HEK293 (cell line): ENCODE data around the gene TBRG1.

Experiments
- CTCF ChIA-PET: fragments of 350-600 bp; formaldehyde crosslinking; extraction: SDS; loops from one replicate; lab custom pipeline; 2021; ENCODE audit warnings: antibody characterized with exemption; lab: Yijun Ruan, JAX
- POLR2A ChIA-PET: fragments of 300-600 bp; formaldehyde crosslinking; extraction: SDS; loops from one replicate; lab custom pipeline; 2020; ENCODE audit warnings: antibody characterized with exemption, inconsistent platforms; lab: Yijun Ruan, JAX
- H3K27ac ChIP-seq: fragments of 200-500 bp; sonication (Bioruptor generic); 2 replicates; pipeline ENCODE4 v1.5.1; 2014; ENCODE audit warnings: low read depth, low read length, control low read depth, inconsistent platforms; ENCODE audit errors: extremely low read depth
- H3K36me3 ChIP-seq, 2 experiments: fragments of 200-500 bp in 1 of 2; sonication (Bioruptor generic) in 1 of 2; 1 replicate in 1 of 2; 2 replicates in 1 of 2; pipeline ENCODE4 v1.5.1; 2014 to 2017; ENCODE audit warnings: inconsistent platforms in 2 of 2, low read length in 2 of 2; ENCODE audit not compliant: control insufficient read depth in 2 of 2, insufficient read depth in 1 of 2
- H3K4me1 ChIP-seq: fragments of 200-500 bp; sonication (Bioruptor generic); 2 replicates; pipeline ENCODE4 v1.5.1; 2014; ENCODE audit warnings: mild to moderate bottlenecking, low read length, inconsistent platforms; ENCODE audit not compliant: control insufficient read depth, insufficient read depth
- H3K4me3 ChIP-seq: 2 replicates; pipeline ENCODE4 v1.5.1; 2011; ENCODE audit warnings: low read depth, mild to moderate bottlenecking, control low read depth, low read length, moderate library complexity
- H3K9me3 ChIP-seq: fragments of 200-500 bp; sonication (Bioruptor generic); 2 replicates; pipeline ENCODE4 v1.5.1; 2014; ENCODE audit warnings: low read depth, low read length, inconsistent platforms; ENCODE audit not compliant: control insufficient read depth, insufficient read depth
- PRDM6 ChIP-seq: fragments of 450-650 bp; formaldehyde crosslinking; IDR thresholded peaks from 2 replicates; pipeline ENCODE4 v1.5.1; 2017; ENCODE audit warnings: missing biosample characterization, missing genetic modification characterization
- SP7 ChIP-seq: fragments of 450-650 bp; formaldehyde crosslinking; IDR thresholded peaks from 2 replicates; pipeline ENCODE4 v1.5.1; 2016; ENCODE audit warnings: missing biosample characterization, missing genetic modification characterization
- TRIM28 ChIP-seq: IDR thresholded peaks from 2 replicates; pipeline ENCODE4 v1.6.1; 2011; ENCODE audit warnings: low read length, control low read depth, borderline replicate concordance
- ZNF211 ChIP-seq: fragments of 450-650 bp; formaldehyde crosslinking; IDR thresholded peaks from 2 replicates; pipeline ENCODE4 v1.5.1; 2016; ENCODE audit warnings: low read depth, missing biosample characterization, missing genetic modification characterization
- ZNF24 ChIP-seq: fragments of 450-650 bp; formaldehyde crosslinking; IDR thresholded peaks from 2 replicates; pipeline ENCODE4 v1.5.1; 2016; ENCODE audit warnings: missing biosample characterization, missing genetic modification characterization
- ZNF585B ChIP-seq: fragments of 450-650 bp; formaldehyde crosslinking; IDR thresholded peaks from 2 replicates; pipeline ENCODE4 v1.5.1; 2016; ENCODE audit warnings: missing biosample characterization, missing genetic modification characterization
- ZNF623 ChIP-seq: fragments of 450-650 bp; formaldehyde crosslinking; IDR thresholded peaks from 2 replicates; pipeline ENCODE4 v1.5.1; 2016; ENCODE audit warnings: missing biosample characterization, missing genetic modification characterization
- ZNF626 ChIP-seq: fragments of 450-650 bp; sonication (Bioruptor Pico); formaldehyde crosslinking; IDR thresholded peaks from 2 replicates; pipeline ENCODE4 v1.5.1; 2018; ENCODE audit warnings: missing biosample characterization, missing genetic modification characterization, inconsistent platforms
- ZNF707 ChIP-seq: fragments of 450-650 bp; formaldehyde crosslinking; IDR thresholded peaks from 2 replicates; pipeline ENCODE4 v1.5.1; 2016; ENCODE audit warnings: missing biosample characterization, missing genetic modification characterization
- ZNF76 ChIP-seq: fragments of 450-650 bp; formaldehyde crosslinking; IDR thresholded peaks from 2 replicates; pipeline ENCODE4; 2016; ENCODE audit warnings: low read depth, missing biosample characterization, missing genetic modification characterization, borderline replicate concordance
- ZNF768 ChIP-seq: fragments of 450-650 bp; formaldehyde crosslinking; IDR thresholded peaks from 2 replicates; pipeline ENCODE4 v1.5.1; 2018; ENCODE audit warnings: missing biosample characterization, mild to moderate bottlenecking, missing genetic modification characterization
- ZNF837 ChIP-seq: fragments of 450-650 bp; formaldehyde crosslinking; IDR thresholded peaks from 2 replicates; pipeline ENCODE4 v1.5.1; 2016; ENCODE audit warnings: missing biosample characterization, missing genetic modification characterization
- ZSCAN30 ChIP-seq: fragments of 450-650 bp; IDR thresholded peaks from 2 replicates; pipeline ENCODE4 v1.5.1; 2018; ENCODE audit warnings: missing biosample characterization, mild to moderate bottlenecking, missing genetic modification characterization, moderate library complexity
- TF ChIP-seq, protein P1 (sequence below): fragments of 450-650 bp; formaldehyde crosslinking; IDR thresholded peaks from 2 replicates; pipeline ENCODE4 v1.5.1; 2016; ENCODE audit warnings: missing biosample characterization, missing genetic modification characterization
- TF ChIP-seq, protein P2 (sequence below): fragments of 450-650 bp; formaldehyde crosslinking; IDR thresholded peaks from 2 replicates; pipeline ENCODE4 v1.5.1; 2016; ENCODE audit warnings: missing biosample characterization, missing genetic modification characterization, borderline replicate concordance
- TF ChIP-seq, protein P3 (sequence below): fragments of 450-650 bp; formaldehyde crosslinking; IDR thresholded peaks from 2 replicates; pipeline ENCODE4 v1.5.1; 2016; ENCODE audit warnings: missing biosample characterization, missing genetic modification characterization
- TF ChIP-seq, protein P4 (sequence below): fragments of 450-650 bp; formaldehyde crosslinking; IDR thresholded peaks from 2 replicates; pipeline ENCODE4 v1.5.1; 2016; ENCODE audit warnings: missing biosample characterization, missing genetic modification characterization

TBRG1 gene

GRCh38 chr11:124622531-124623451 lies at the start of gene TBRG1 (continued):
- TF ChIP-seq, protein P1, sequence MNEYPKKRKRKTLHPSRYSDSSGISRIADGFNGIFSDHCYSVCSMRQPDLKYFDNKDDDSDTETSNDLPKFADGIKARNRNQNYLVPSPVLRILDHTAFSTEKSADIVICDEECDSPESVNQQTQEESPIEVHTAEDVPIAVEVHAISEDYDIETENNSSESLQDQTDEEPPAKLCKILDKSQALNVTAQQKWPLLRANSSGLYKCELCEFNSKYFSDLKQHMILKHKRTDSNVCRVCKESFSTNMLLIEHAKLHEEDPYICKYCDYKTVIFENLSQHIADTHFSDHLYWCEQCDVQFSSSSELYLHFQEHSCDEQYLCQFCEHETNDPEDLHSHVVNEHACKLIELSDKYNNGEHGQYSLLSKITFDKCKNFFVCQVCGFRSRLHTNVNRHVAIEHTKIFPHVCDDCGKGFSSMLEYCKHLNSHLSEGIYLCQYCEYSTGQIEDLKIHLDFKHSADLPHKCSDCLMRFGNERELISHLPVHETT (tag by site-specific recombination), result peak; percentile 15; the same call in 1 of the 2 replicates
- TF ChIP-seq, protein P2, sequence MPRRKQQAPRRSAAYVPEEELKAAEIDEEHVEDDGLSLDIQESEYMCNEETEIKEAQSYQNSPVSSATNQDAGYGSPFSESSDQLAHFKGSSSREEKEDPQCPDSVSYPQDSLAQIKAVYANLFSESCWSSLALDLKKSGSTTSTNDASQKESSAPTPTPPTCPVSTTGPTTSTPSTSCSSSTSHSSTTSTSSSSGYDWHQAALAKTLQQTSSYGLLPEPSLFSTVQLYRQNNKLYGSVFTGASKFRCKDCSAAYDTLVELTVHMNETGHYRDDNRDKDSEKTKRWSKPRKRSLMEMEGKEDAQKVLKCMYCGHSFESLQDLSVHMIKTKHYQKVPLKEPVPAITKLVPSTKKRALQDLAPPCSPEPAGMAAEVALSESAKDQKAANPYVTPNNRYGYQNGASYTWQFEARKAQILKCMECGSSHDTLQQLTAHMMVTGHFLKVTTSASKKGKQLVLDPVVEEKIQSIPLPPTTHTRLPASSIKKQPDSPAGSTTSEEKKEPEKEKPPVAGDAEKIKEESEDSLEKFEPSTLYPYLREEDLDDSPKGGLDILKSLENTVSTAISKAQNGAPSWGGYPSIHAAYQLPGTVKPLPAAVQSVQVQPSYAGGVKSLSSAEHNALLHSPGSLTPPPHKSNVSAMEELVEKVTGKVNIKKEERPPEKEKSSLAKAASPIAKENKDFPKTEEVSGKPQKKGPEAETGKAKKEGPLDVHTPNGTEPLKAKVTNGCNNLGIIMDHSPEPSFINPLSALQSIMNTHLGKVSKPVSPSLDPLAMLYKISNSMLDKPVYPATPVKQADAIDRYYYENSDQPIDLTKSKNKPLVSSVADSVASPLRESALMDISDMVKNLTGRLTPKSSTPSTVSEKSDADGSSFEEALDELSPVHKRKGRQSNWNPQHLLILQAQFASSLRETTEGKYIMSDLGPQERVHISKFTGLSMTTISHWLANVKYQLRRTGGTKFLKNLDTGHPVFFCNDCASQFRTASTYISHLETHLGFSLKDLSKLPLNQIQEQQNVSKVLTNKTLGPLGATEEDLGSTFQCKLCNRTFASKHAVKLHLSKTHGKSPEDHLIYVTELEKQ (tag by site-specific recombination), result no peak
- peak; percentile 76; the same call in 1 of the 2 replicates for TF ChIP-seq TRIM28
- TF ChIP-seq, protein P3, sequence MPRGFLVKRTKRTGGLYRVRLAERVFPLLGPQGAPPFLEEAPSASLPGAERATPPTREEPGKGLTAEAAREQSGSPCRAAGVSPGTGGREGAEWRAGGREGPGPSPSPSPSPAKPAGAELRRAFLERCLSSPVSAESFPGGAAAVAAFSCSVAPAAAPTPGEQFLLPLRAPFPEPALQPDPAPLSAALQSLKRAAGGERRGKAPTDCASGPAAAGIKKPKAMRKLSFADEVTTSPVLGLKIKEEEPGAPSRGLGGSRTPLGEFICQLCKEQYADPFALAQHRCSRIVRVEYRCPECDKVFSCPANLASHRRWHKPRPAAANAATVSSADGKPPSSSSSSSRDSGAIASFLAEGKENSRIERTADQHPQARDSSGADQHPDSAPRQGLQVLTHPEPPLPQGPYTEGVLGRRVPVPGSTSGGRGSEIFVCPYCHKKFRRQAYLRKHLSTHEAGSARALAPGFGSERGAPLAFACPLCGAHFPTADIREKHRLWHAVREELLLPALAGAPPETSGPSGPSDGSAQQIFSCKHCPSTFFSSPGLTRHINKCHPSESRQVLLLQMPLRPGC, result 0 out of 2 replicates have a peak, but pooled peaks have one; percentile 30

- ChIA-PET POLR2A (no interaction called here), CTCF (interaction anchor here (0.6 to 1.3 kb wide), 5 partner anchors 66 to 509 kb away, joined by 3 to 7 read pairs (median 4); no protein-coding TSS in a partner anchor)
- Histone ChIP-seq H3K9me3 (no peaks in the 10 kb centered on the region), H3K4me1 (no peaks in the 10 kb centered on the region), H3K27ac (no peak overlapping the region), H3K36me3 (no peaks in the 10 kb centered on the region), H3K4me3 (no peak overlapping the region)
- TF ChIP-seq, protein P4, sequence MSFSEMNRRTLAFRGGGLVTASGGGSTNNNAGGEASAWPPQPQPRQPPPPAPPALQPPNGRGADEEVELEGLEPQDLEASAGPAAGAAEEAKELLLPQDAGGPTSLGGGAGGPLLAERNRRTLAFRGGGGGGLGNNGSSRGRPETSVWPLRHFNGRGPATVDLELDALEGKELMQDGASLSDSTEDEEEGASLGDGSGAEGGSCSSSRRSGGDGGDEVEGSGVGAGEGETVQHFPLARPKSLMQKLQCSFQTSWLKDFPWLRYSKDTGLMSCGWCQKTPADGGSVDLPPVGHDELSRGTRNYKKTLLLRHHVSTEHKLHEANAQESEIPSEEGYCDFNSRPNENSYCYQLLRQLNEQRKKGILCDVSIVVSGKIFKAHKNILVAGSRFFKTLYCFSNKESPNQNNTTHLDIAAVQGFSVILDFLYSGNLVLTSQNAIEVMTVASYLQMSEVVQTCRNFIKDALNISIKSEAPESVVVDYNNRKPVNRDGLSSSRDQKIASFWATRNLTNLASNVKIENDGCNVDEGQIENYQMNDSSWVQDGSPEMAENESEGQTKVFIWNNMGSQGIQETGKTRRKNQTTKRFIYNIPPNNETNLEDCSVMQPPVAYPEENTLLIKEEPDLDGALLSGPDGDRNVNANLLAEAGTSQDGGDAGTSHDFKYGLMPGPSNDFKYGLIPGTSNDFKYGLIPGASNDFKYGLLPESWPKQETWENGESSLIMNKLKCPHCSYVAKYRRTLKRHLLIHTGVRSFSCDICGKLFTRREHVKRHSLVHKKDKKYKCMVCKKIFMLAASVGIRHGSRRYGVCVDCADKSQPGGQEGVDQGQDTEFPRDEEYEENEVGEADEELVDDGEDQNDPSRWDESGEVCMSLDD (tag by site-specific recombination), result no peak
- TF ChIP-seq SP7 (tag by site-specific recombination) (no peak), ZNF623 (tag by site-specific recombination) (no peak), ZNF76 (tag by site-specific recombination) (no peak), ZNF768 (tag by site-specific recombination) (no peak), ZNF24 (no peak), PRDM6 (no peak), ZNF707 (no peak), ZSCAN30 (tag by site-specific recombination) (no peak), ZNF626 (no peak), ZNF585B (tag by site-specific recombination) (no peak), ZNF837 (tag by site-specific recombination) (no peak), ZNF211 (tag by site-specific recombination) (no peak)
Measured at GRCh38 chr11:124577716-124578427, 44.8 kb upstream of the TBRG1 start.
